Aorta (tissue), 5 donors: ENCODE data around the gene CST9. TPM values are rescaled to one million over a fixed set of nuclear protein-coding genes. Genes with fewer than 3 reads are reported as not detected.

ENCODE experiments used
- ATAC-seq: fragments of 200-7000 bp; cut with Tn5 transposase; one replicate; pipeline ENCODE4 v1.9.1; 2022; ENCODE audit warnings: moderate library complexity; ENCODE audit not compliant: low FRiP score
- DNase-seq, 2 donors: peaks; one replicate each; pipeline ENCODE4 v3.0.0-alpha.2; 2020
- H3K27ac ChIP-seq, 2 donors: one replicate each; pipeline ENCODE4 v1.5.1; 2013; ENCODE audit warnings: low read length in 2 of 2, mild to moderate bottlenecking in 2 of 2, moderate library complexity in 2 of 2, control low read depth in 1 of 2, inconsistent platforms in 1 of 2, low read depth in 1 of 2
- H3K27me3 ChIP-seq, 2 donors: one replicate each; pipeline ENCODE4 v1.6.1; 2013; ENCODE audit warnings: control low read depth in 1 of 2, low read length in 1 of 2, mild to moderate bottlenecking in 1 of 2, moderate library complexity in 1 of 2; ENCODE audit not compliant: insufficient read depth in 2 of 2, control insufficient read depth in 1 of 2
- H3K36me3 ChIP-seq, 2 donors: one replicate each; pipeline ENCODE4 v1.6.1; 2013; ENCODE audit warnings: control low read depth in 1 of 2, low read length in 1 of 2, mild to moderate bottlenecking in 1 of 2; ENCODE audit not compliant: insufficient read depth in 2 of 2, control insufficient read depth in 1 of 2
- H3K4me1 ChIP-seq, 2 donors: one replicate each; pipeline ENCODE4 v1.6.1; 2013; ENCODE audit warnings: low read length in 2 of 2, control low read depth in 1 of 2, mild to moderate bottlenecking in 1 of 2, moderate library complexity in 1 of 2; ENCODE audit not compliant: insufficient read depth in 2 of 2, control insufficient read depth in 1 of 2
- H3K4me3 ChIP-seq, 2 donors: one replicate each; pipeline ENCODE4 v1.5.1; 2013; ENCODE audit warnings: low read length in 2 of 2, control low read depth in 1 of 2, mild to moderate bottlenecking in 1 of 2
- H3K9me3 ChIP-seq: one replicate; pipeline ENCODE4 v1.6.1; 2013; ENCODE audit warnings: mild to moderate bottlenecking, low read length; ENCODE audit not compliant: control insufficient read depth
- WGBS, 2 donors: extraction: QIAGEN DNeasy Blood & Tissue Kit; methylation state at CpG; one replicate each; pipeline ENCODE4 v1.1.7; 2013; 5-methylcytosine and 5-hydroxymethylcytosine counted together
- intact Hi-C, 2 donors: fragments of 100-400 bp; cut with DNase I; formaldehyde crosslinking; loops; one replicate each; pipeline versions ENCODE4 v1.14.2 to v1.15.0; 2022
- polyA plus RNA-seq, 2 donors: library from polyadenylated mRNA; stranded (reverse); fragments of 200-250 nt; gene quantifications; one replicate each; pipeline ENCODE4 v1.2.3, GENCODE V29; 2013
- total RNA-seq, 2 donors: library from RNA; stranded (reverse); fragmentation: NEBNext Ultra II Directional; extraction: Animal tissue kit (Norgen Biotek cat#: 25700); gene quantifications; one replicate each; pipeline ENCODE4 v1.2.1, GENCODE V29; 2021
- donor health status: healthy with polysubstance abuse.
- donor health status: Bipolar disorder and iron deficiency.
- donor health status: DM: no; HTN: no; CAD: no.
- donor health status: DM: no; HTN: no; CAD: no.
- donor health status: DM: yes; HTN: yes; CAD: no.

CST9 gene
- total and polyA plus RNA-seq, 4 donors = not detected

DNA sequence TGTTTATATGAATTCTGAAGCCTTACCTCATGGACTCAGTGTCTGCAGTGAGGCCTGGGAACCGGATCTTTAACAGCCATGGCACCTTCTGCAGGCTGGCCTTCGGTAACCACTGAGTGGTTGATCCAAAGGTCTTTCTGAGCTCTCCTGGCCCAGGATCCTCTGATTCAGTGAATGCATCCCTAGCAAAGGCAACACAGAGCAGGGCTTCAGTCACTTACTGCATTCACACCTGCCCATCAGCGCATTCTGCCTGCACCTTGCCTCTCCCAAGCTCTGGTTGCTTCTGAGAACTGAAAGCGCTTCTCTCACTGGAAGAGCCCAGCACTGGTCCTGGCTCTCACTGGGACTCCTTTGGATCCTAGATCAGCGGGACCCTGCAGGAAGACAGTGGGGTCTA is 8.4 kb upstream of the CST9 start:
- peak; percentile 66 for ATAC-seq
- Histone ChIP-seq H3K4me3 (no peak overlapping the region), H3K27ac (no peak overlapping the region), H3K9me3 (no peaks in the 10 kb centered on the region), H3K27me3 (no peaks in the 10 kb centered on the region), H3K4me1 (no peaks in the 10 kb centered on the region), H3K36me3 (no peaks in the 10 kb centered on the region)
- WGBS, 2 donors = 69 to 77% methylated on average over 5 of the region's 5 CpGs
- intact Hi-C loops = no loop called here
- no peak for DNase-seq

DNA sequence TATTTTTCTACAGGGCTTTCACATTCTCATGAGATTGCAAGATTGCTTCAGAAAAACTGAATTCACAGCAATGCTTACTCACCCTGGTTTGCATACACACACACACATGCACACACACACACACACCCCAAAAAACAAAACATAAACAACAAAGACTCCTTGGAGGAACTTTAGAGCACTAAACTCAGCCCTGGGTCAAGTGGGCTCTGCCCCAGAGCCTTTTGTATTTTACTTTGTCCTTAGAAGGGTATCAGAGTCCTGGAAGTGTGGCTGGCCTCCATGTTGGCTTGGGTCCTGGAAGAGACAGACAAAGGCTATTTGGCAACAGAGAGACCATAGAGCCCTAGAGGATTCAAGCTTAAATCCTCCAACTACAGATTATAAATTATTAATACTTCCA is 8.0 kb upstream of the CST9 start:
- no peaks in the 10 kb centered on the region for H3K4me1 ChIP-seq
- H3K27me3 ChIP-seq = no peaks in the 10 kb centered on the region
- H3K9me3 ChIP-seq = no peaks in the 10 kb centered on the region
- no peak overlapping the region for H3K27ac ChIP-seq
- DNase-seq = no peak
- no peak overlapping the region for H3K4me3 ChIP-seq
- peak; percentile 82 for ATAC-seq
- no peaks in the 10 kb centered on the region for H3K36me3 ChIP-seq
- intact Hi-C loops = no loop called here

DNA sequence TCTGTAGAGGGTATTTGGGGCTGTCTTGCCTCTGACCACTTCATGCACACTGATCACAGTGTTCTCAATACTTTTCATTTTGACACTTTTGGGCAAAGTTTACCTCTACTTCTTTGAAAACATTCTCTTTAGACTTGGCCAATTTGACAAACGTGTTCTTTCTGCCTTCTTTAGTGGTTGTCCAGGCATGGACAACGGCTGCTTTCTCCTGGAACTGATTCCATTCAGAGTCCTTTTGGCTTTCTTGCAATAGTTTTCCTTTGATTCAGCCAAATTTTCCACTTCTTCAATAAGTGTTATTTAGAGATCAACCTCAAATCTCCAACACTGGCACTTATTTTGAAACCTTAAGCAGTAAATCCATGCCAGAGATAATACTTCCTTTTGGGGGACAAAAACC is 6.7 kb upstream of the CST9 start:
- DNase-seq (no peak), ATAC-seq (no peak)
- intact Hi-C loops = no loop called here
- no peaks in the 10 kb centered on the region for H3K9me3 ChIP-seq
- no peaks in the 10 kb centered on the region for H3K36me3 ChIP-seq
- H3K27me3 ChIP-seq = no peaks in the 10 kb centered on the region
- no peak overlapping the region for H3K27ac ChIP-seq
- H3K4me1 ChIP-seq = no peaks in the 10 kb centered on the region
- WGBS, 2 donors = 5 to 13% methylated on average over 2 of the region's 2 CpGs
- H3K4me3 ChIP-seq = no peak overlapping the region

DNA sequence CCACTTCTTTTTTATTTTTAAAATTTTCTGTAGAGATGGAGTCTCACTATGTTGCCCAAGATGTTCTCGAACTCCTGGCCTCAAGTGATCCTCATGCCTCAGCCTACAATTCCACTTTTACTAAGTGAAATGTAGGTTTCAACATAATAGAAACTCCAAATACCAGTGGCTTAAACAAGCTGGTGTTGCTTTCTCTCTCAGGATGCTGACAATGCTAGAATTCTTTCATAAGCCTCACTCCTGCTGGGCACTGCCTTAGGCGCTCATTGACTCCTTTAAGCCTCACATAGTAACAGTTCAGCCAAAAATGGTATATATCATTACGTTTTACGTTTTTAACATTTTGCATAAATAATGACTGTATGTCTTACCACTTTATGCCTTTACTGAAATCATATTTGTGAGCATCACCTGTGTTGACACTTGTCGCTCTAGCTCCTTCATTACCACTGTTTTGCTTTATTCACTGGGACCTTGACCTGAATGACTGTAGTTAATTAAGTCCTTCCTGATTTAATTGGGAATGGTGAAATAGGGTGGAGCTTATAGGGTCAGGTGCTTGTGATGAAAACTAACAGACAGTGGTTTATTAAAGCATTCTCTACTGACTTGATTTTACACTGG is 3.9 kb upstream of the CST9 start:
- no peaks in the 10 kb centered on the region for H3K4me1 ChIP-seq
- intact Hi-C loops = loop anchor here (5.0 to 10.0 kb wide), 3 partner anchors 165 to 245 kb away; partner anchors contain the start of gene GZF1 (in 1 of the 2)
- H3K9me3 ChIP-seq = no peaks in the 10 kb centered on the region
- DNase-seq (no peak), ATAC-seq (no peak)
- H3K27ac ChIP-seq = no peak overlapping the region
- H3K4me3 ChIP-seq = no peak overlapping the region
- 89 to 92% methylated on average over 5 of the region's 5 CpGs for WGBS, 2 donors
- H3K36me3 ChIP-seq = no peaks in the 10 kb centered on the region
- no peaks in the 10 kb centered on the region for H3K27me3 ChIP-seq

DNA sequence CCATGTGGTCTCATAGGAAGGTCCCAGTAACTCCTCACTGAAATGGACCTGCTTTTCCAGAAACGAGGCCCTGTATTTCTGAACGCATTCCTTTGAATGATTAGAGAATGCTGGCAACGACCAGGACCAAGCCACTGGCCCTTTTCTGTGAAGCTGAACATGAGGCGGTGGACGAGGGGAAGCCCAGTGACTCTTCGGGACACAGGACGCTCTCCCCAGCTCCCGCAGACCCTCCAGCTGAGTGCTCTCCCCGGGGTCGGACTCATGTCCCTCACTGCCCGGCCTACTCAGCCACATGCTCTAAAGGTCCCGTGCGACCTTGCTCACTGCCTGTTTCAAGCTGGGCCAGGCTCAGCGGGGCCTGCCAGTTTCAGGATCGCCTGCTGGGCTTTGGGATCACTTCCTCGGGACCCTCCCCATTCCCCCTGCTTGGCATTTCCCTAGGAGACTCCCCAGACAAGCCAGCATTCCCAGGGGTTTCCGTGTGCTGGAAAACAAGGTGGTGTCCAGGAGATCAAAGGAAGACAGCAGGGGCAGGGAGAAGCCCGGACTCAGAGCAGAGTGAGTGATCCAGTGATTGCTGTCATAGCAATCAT is 2.6 kb upstream of the CST9 start:
- H3K27ac ChIP-seq = no peak overlapping the region
- no peak overlapping the region for H3K4me3 ChIP-seq
- H3K9me3 ChIP-seq = no peaks in the 10 kb centered on the region
- no peak for ATAC-seq
- DNase-seq = no peak
- H3K36me3 ChIP-seq = no peaks in the 10 kb centered on the region
- H3K4me1 ChIP-seq = no peaks in the 10 kb centered on the region
- no peaks in the 10 kb centered on the region for H3K27me3 ChIP-seq
- intact Hi-C loops = loop anchor here (5.0 to 10.0 kb wide), 3 partner anchors 164 to 244 kb away; partner anchors contain the start of gene GZF1 (in 1 of the 2)
- WGBS, 2 donors = 75 to 77% methylated on average over 18 of the region's 18 CpGs

DNA sequence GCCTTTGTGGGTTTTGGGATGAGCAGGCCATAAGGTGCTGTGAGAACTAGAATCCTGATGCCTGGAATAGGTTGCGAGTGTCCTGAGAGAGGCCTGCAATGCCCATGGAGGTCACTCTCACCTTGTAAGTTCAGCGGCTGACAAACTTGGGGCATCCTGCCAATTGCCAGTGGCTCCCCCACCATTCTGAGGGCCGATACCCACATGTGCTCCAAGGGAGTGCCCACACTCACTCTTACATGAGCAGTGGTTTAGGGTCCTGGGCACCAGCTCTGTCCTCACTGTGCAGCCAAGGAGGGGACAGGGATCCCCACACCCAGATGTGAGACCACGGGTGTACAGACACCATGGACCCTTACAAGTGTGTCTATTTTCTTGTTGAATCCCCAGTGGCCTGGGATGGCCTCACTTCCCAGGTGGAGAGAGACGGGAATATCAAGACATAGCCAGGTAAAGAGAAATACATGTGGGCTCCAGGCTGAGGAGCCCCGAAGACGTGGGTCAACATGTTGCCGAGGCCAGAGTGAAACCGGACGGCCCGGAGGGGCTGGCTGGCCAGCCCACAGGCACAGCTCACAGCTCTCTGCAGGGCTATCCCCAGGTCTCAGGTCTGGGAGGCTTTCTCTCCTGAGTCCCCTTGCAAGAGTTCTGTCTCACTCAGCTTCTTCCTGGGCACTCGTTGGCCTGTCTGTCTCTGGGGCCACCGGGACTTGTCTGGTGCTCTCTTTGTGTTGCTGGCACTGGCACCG is 2.0 kb upstream of the CST9 start:
- Histone ChIP-seq H3K27ac (no peak overlapping the region), H3K27me3 (no peaks in the 10 kb centered on the region), H3K9me3 (no peaks in the 10 kb centered on the region), H3K4me1 (no peaks in the 10 kb centered on the region), H3K36me3 (no peaks in the 10 kb centered on the region), H3K4me3 (no peak overlapping the region)
- DNase-seq (no peak), ATAC-seq (no peak)
- intact Hi-C loops = loop anchor here (5.0 to 10.0 kb wide), 3 partner anchors 163 to 243 kb away; partner anchors contain the start of gene GZF1 (in 1 of the 2)
- WGBS, 2 donors = 90 to 93% methylated on average over 14 of the region's 14 CpGs

DNA sequence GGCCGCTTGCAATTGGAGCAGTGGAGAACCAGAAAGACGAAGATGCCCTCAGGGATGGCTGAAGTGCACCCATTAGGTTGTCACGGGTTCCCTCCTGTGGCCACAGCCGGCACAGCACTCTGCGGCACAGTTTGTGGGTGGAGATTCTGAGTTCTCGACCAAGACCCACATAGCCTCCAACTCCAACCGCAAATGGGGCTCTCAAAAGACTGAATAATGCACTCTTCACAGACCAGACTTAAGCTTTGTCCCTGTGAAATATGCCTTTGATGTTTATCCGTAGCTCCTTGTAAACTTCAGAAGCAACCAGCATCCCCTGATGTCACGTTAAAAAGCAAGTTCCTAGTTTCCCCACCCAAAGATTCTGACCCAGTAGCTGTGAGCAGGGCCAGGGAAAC is 934 bp upstream of the CST9 start:
- WGBS, 2 donors = 8 to 11% methylated on average over 9 of the region's 9 CpGs
- H3K9me3 ChIP-seq = no peaks in the 10 kb centered on the region
- H3K27me3 ChIP-seq = no peaks in the 10 kb centered on the region
- no peaks in the 10 kb centered on the region for H3K36me3 ChIP-seq
- peak; percentile 86 to 94 for DNase-seq
- no peaks in the 10 kb centered on the region for H3K4me1 ChIP-seq
- no peak overlapping the region for H3K27ac ChIP-seq
- intact Hi-C loops = loop anchor here (5.0 to 10.0 kb wide), 3 partner anchors 162 to 242 kb away; partner anchors contain the start of gene GZF1 (in 1 of the 2)
- H3K4me3 ChIP-seq = no peak overlapping the region
- ATAC-seq = peak; percentile 86

DNA sequence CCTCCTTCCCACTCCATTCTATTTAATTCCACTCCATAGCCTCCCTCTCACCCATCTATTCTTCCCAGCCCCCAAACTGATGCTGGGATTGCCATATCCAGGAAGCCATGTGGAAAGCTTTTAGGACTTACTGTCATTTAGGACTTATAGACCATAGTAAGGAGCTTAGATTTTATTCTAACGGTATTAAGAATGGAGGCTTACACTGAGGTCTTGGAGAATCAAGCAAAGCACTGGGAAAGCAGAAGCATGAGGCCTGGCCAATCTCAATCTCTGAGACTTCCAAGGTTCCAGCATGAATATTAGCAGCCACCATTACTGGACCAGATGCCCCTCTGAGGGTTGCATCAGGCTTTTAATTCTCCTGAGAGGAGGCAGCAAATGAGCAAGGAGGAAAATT is 1.4 kb downstream of the CST9 start:
- Histone ChIP-seq H3K4me1 (no peaks in the 10 kb centered on the region), H3K27ac (no peak overlapping the region), H3K4me3 (no peak overlapping the region), H3K27me3 (no peaks in the 10 kb centered on the region), H3K9me3 (no peaks in the 10 kb centered on the region), H3K36me3 (no peaks in the 10 kb centered on the region)
- intact Hi-C loops = loop anchor here (10.0 kb wide), 2 partner anchors 160 to 240 kb away; partner anchors contain the start of gene GZF1 (in 1 of the 2)
- WGBS, 2 donors = 69 to 71% methylated on average over 1 of the region's 1 CpG
- ATAC-seq = no peak
- no peak for DNase-seq
